Measurements from ENCODE around the gene CDK1.

- TF ChIP-seq EZH2 (IDR thresholded peaks at IDR 0.05; ENCODE audit: insufficient read depth, low read length): no peak
- TF ChIP-seq CTCF (IDR thresholded peaks at IDR 0.05; ENCODE audit: insufficient read depth, low read depth, low read length): no peak
Observed at GRCh38 chr10:60760711-60761210, 17.5 kb upstream of the CDK1 start.

Measured in astrocyte (in vitro differentiated cells and primary cell).